DLD1 (cell line): Measurements from ENCODE around the gene PPP1R14B.

Experiments
- in situ Hi-C: cut with HindIII; loops from 2 replicates; pipeline ENCODE4 v1.10.0; 2017; ENCODE audit warnings: low sequenced_read_pairs

Gene PPP1R14B

DNA sequence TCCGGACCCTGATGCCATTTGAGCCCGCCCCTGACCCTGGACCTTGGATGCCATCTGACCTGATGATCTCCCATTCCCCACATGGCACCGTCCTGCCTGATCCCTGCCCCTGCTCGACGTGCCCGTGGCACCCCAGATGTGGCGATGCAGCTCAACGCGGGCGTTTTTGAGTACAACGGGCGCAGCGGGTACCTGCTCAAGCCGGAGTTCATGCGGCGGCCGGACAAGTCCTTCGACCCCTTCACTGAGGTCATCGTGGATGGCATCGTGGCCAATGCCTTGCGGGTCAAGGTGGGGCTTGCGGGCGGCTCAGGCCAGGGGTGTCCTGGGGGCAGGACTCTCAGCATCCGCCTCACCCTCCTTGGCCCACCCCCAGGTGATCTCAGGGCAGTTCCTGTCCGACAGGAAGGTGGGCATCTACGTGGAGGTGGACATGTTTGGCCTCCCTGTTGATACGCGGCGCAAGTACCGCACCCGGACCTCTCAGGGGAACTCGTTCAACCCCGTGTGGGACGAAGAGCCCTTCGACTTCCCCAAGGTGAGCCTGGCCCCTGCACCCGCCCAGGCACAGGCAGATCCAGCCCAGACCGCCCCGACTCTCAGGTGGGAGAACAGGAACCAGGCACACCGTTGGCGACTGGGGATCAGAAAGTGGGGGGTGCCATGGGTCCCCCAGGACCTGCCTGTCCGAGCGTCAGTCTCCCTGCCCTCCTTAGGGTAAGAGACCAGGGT, 15.7 kb upstream of the PPP1R14B start:
- in situ Hi-C loops, result no loop called here

DNA sequence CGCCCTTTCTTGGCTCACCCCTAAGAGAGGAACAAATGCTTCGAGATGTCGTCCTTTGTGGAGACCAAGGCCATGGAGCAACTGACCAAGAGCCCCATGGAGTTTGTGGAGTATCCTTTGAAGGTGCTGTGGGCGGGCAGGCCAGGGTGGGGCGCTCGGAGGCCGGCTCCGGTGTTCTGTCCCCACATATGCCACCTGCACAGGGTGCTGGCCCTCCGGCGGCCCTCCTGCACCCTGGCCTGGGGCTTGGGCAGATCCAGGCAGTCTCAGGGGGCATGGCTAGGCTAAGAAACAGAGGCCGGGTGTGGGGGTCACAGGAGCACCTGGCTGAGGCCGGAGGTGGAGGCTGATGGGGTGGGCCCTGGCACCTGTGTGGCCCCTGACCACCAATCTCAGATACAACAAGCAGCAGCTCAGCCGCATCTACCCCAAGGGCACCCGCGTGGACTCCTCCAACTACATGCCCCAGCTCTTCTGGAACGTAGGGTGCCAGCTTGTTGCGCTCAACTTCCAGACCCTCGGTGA, 14.9 kb upstream of the PPP1R14B start:
- in situ Hi-C loops, result no loop called here

DNA sequence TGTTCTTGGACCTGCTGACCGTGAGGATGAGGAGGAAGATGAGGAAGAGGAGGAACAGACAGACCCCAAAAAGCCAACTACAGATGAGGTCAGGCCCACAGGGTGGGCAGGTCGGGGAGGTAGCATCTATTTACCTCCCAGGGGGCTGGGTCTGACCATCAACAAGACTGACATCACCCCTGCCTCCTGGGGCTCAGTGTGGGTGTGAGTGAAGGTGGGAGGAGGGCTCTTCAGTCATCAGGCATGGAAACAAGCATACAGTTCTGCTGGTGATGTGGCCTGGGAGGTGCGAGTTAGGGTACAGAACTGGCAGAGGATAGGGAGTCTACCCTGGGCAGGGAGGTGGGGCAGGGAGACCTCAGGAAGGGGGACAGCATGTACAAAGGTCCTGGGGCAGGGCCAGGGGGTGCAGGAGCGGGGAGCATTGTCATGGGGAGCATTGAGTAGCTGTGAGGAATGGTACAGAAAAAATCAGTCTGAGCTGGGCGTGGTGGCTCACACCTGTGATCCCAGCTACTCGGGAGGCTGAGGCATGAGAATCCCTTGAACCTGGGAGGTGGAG, 13.5 kb upstream of the PPP1R14B start:
- in situ Hi-C loops, result no loop called here

DNA sequence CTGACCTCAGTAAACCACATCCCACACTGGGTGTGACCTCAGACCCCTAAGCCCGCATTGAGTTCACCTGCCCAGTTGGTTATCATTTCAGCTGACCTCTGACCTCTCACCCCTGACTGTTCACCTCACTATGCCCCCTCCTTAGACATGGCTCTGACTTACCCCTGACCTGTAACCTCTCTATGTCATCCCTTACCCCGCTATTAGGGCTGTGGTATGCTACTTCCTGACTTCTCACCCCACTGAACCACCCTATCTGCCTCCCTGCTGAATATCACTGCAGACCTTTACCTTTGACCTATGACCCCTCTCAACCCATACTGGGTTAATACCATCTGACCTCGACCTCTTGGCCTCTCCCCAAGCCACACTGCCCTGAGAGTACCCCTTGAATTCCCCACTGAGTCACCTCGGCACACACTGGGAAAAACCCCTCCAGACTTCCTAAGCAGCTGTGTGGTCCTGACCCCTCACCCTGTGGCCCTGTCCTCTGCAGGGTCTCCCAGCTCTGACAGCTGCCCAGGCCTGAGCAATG, 12.9 kb upstream of the PPP1R14B start:
- in situ Hi-C loops, result no loop called here

DNA sequence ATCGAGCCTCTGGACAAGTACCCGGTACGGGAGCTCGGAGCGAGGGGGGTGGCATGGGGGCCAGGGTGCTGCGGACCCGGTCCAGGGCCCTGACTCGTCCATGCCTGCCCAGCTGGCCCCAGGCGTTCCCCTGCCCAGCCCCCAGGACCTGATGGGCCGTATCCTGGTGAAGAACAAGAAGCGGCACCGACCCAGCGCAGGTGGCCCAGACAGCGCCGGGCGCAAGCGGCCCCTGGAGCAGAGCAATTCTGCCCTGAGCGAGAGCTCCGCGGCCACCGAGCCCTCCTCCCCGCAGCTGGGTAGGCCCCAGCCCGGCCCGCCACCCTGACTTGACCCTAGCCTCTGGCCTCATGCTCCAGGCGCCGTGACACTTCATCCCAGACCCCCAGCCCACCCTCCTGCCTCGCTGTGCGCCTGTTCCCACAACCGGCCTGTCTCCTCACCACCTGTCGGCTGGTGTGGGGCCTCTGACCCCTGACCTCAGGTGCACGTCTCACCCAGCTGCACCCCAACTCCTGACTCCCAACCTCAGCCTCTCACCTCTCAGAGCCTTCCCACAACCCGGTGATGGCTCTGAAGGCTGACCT, 12.3 kb upstream of the PPP1R14B start:
- in situ Hi-C loops, result no loop called here

DNA sequence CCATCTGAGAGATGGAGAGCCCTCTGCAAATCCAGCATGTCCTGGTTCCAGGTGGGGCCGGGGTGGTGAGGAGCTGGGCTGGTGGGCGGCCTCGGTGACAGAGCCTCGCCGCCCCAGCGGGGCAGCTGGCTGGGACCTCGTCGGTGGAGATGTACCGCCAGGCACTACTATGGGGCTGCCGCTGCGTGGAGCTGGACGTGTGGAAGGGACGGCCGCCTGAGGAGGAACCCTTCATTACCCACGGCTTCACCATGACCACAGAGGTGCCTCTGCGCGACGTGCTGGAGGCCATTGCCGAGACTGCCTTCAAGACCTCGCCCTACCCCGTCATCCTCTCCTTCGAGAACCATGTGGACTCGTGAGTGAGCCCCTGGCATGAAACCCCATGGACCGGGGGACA, 11.6 kb upstream of the PPP1R14B start:
- in situ Hi-C loops, result no loop called here

DNA sequence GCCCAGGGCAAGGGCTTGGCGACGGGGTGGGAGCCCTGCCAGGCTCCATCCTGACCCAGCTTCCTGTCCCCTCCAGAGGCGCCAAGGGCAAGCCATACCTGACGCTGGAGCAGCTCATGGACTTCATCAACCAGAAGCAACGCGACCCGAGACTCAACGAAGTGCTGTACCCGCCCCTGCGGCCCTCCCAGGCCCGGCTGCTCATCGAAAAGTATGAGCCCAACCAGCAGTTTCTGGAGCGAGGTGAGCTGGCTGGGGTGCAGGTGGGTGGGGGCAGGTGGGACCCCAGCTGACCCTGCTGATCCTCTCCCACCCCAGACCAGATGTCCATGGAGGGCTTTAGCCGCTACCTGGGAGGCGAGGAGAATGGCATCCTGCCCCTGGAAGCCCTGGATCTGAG, 9.6 kb upstream of the PPP1R14B start:
- in situ Hi-C loops, result no loop called here

DNA sequence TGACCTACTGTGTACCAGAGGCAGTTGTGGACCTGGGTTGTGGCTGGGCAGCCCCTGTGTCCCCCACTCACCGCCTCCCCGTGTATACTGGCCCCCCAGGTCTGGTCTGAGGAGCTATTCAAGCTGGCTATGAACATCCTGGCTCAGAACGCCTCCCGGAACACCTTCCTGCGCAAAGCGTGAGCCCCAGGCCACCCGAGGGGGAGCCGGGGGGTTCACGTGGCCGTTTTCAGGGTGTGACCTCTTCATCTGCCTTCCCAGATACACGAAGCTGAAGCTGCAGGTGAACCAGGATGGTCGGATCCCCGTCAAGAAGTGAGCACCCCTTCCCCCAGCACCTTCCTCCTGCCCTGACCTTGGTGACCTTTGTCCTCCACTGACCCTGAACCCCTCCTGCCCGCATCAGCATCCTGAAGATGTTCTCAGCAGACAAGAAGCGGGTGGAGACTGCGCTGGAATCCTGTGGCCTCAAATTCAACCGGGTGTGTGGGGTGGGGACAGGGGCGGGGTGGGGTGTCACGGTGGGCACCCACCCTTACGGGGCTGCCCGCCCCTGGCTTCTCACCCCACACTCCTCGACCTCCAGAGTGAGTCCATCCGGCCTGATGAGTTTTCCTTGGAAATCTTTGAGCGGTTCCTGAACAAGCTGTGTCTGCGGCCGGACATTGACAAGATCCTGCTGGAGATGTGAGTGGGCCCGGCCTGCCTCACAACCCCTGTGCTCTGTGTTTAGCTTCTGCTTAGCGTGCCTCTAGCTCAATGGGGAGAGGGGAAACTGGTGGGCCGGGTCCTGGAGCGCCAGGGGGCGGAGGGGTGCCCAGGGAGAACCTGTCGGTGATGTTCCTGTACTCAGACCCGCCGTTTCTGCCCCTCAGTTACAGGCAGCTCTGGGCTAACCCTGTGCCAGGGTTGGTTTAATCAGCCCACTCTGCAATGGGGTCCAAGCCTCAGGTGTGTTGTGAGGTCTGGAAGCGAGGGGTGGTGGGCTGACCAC, 8.7 kb upstream of the PPP1R14B start:
- in situ Hi-C loops, result no loop called here

DNA sequence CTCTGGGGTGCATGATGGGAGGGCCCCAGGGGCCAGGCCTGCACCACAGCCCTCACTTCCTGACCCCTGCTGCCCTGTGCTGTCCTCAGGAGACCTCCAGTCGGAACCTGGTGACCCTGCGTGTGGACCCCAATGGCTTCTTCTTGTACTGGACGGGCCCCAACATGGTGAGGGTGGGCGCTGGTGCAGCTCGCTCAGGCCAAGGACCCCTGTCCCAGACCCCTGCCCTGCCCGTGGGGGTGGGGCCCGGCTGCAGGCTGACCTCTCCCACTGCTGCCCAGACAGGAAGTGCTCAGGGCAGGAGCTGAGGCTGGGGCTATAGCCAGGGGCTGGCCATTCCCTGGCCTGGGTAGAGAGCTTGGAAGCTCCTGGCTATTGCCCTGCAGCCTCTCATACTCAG, 7.6 kb upstream of the PPP1R14B start:
- in situ Hi-C loops, result no loop called here

DNA sequence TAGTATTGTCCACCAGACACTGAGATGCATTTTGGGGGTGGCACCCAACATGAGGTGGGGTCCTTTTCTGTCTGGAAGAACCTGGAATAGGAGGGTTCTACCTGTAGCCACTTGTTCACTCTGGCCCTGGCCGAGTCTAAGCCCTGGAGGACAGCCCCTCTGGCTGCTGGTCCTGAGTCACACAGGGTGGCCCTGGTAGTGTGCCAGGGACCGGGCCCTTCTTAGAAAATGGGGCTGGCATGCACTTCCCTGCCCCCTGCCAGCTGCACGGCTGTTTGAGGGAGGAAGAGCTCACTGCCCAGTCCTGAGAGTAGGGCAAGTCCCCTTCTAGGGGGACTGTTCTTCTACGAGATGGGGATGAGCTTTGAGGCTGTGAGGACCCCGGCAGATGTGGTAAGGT, 6.7 kb upstream of the PPP1R14B start:
- in situ Hi-C loops, result no loop called here

DNA sequence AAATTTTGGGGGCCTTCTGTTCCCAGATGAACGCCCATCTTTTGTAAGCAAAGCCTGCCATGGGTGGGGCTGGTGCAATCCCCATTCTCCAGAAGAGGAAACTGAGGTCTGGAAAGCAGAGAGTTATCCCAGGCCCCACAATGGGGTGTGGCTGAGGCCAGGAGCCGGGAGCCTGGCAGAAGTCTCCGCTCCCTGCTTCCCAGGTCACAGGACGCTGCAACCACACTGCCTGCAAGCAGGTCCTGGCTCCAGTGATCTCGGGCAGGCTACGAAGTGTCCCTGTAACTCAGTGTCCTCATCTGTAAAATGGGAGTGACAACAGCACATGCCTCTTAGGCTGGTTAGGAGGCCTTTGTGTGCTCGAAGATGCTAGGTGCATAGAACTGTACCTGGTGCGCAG, 6.3 kb upstream of the PPP1R14B start:
- in situ Hi-C loops, result no loop called here

DNA sequence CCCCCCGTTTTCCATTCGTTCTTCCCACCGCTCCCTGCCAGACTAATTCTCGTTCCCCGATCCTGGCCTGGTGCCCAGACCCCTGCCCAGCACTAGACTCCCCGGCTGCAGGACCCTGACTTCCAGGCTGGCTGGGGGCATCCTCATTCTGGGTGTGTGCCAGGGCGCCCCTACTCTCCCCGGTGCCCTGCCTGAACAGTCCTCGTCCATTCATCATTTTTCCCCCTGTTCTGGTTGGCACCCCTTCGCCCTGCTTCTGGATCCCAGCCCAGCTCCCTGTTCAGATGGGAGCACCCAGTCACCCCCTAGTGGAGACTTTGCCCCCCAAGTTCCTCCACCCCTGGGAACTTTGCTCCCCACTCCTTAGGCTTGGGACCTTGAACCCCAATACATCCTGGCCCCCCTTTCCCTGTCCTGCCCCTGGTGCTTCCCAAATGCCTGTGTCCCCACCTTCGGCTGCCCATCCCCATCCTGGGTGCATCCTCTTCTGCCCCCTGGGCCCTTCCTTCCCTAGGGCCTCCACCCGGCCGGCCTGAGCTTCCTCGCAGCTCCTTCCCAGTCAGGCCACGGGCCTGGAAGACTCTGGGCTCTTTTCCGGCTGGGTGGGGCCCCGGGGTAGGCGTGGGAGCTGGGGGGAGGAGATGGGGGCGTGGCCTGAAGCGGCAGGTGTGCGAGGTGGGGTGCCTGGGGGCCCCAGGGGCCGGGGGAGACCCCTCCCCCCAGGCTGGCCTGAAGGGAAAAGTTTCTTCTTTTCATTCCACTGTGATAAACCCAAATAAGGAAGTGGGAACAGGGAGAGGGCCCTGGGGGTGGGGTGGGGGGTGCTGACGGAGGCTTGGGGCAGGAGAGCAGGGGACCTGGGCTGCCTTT, 5.5 kb upstream of the PPP1R14B start:
- in situ Hi-C loops, result no loop called here

DNA sequence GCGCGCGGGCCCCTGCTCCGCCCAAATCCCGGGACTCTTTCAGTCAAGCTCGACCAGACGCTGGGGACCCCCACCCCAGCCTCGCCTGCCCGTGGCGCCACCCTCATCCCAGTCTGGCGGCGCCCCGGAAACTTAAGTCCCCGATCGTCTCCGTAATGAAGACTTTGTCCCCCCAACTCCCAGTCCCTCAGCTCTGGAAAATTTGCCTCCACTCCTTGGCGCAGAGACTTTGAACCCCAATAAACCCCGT, 4.9 kb upstream of the PPP1R14B start:
- in situ Hi-C loops, result no loop called here

DNA sequence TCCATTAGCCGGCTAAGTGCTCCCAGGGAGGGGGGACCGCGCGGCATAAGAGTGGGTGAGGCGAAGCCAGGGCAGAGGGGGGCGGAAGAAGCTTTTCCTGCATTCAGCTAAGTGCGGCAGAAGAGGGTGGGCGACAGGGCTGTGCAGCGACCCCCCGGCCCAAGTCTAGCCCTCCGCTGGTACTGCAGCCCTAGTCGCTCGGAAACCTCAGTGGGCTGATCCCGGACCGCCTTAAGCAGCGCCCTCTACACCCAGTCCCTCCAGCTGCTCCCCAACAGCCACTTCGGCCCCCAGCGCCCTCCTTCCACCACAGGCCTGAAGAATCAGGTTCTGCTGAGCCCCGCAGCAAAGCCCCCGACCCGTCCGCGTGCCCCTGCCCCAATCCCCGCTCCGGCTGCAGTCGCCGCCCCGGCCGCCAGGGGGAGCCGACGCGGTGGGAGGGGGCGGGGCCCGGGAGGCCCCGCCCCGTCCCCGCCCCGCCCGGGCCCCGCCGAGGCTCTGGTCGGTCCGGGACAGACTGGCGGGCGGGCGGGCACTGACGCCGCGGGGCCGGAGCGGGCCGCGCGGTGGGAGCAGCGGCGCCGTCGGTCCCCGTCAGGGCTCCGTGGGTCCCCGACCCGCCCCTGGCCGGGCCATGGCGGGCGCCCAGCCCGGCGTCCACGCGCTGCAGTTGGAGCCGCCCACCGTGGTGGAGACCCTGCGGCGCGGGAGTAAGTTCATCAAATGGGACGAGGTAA, 4.4 kb upstream of the PPP1R14B start, which contains the start of gene PLCB3:
Gene PLCB3 (plus strand): TSS at position 515 of the 737 bp plus-strand sequence. CDS start 120 bp downstream, at position 635.
- in situ Hi-C loops, result no loop called here

DNA sequence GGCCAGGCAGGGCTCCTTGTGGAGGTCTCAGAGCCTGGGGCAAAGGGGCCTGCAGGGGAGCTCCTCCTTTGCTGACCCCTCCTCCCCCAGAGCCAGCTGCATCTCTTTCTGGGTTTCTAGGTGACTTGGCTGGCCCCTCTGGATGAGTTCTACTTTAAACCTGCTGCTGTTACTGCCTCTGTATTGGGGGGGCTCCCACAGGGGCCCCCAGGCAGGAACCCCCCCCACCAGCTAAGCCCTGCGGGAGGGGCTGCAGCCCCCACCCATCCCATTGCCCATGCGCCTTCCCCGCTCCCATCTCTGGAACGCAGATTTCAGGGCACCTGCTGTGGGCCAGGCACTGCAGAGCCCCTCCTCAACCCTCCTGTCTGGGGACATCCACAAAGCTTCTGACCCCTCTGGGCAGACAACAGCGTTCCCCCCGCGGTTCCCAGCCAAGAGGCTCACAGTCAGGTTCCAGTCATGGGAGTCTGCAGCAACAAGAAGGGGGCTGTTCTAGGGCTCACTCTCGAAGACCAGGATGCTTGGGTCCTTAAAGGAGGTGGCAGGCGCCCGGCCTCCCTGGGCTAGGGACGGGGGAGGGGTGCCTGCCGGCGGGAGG, 3.8 kb upstream of the PPP1R14B start:
- in situ Hi-C loops, result no loop called here

DNA sequence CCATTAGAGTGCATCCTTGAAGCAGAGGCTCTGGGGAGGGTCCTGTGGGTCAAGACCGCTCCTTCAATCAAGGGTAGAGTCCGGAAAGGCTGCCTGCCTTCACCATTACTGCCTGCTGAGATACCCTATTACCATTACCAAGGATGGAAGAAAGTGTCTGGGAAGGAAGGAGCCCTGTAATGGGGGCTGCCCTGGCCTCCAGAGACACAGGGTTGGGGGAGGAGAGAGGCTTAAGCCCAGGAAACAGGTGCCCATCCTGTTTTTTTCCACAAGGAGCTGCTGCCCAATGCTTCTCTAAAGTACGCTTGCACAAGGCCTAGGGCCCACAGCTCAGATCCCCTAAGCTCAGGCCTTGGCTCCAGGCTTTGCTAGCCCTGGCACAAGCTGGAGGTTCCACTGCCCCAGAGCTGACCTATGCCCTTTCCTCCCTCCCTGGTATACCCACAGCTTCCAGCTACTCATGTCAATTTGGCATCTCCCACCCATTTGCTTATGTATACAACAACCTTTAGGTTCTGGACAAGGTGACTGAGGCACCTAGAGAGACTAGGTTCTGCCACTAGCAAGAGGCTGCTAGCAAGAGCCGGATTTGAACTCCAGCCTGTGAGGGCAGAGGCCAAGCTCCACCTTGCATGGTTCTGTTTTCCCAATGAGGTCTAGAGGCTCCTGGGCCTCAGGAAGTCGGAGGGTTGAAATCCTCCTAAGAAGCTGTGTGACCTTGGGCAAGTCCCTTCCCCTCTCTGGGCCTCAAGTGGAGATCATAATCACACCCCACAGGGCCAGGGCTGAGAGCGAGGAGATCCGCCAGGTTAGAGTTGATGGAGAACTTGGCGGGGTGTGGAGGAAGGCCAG, 3.0 kb upstream of the PPP1R14B start:
- in situ Hi-C loops, result no loop called here

DNA sequence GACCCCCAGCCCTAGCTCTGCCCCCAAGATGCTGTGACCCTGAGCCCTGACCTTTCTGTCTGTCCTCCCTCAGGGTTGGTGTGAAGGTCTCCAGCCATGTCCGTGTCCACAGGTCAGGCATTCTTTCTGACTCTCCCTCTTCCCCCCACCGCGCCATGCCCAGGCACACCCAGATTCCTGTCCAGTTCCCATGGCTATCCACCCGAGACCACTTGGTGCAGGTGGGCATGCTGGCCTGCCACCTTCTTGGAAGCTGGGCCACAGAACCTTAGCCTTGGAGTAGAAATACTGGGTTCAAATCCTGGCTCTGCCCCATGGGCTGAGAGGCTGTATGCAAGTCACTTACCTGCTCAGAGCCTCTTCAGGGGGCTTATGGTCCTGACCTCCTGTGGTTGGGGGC, 2.3 kb upstream of the PPP1R14B start:
- in situ Hi-C loops, result no loop called here

DNA sequence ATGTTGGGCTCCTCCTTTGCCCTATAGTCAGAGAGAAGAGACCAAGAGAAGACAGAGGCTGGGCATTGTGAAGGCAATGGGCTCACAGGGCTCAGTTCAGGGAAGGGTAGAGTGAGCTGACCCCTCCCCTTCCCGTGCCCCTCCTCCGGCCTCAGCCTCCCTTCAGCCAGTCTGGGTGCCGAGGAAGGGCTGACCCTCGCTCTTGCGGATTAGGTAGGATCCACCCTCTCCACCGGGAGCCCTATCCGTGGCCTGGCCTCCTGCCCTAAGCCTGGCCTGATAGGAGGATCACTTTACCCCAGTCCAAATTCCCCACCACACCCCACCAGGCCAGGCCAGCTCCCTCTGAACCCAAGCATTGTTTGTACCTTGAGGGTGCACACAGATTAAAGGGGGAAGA, 1.8 kb upstream of the PPP1R14B start:
- in situ Hi-C loops, result no loop called here
